MCF 10A (cell line): Measurements from ENCODE around the gene GALNS. TPM values are rescaled to one million over a fixed set of nuclear protein-coding genes. Genes with fewer than 3 reads are reported as not detected.

ENCODE experiments used
- BruUV-seq: library from RNA; stranded (reverse); fragments of 400-500 nt; replicated peaks from 2 replicates; lab custom pipeline; 2021; lab: Mats Ljungman, UMichigan
- CTCF ChIA-PET: fragments of 300-600 bp; sonication (Branson Sonifier 250); formaldehyde crosslinking; extraction: SDS; loops from one replicate; lab custom pipeline; 2021; ENCODE audit warnings: antibody characterized with exemption, inconsistent platforms; lab: Yijun Ruan, JAX
- POLR2A ChIA-PET: fragments of 300-600, 350-650 bp; sonication (Branson Sonifier 250); formaldehyde crosslinking; extraction: SDS; loops from one replicate; lab custom pipeline; 2020; ENCODE audit warnings: antibody characterized with exemption, inconsistent platforms; lab: Yijun Ruan, JAX
- DNase-seq: peaks from one replicate; pipeline ENCODE4 v3.0.0-alpha.2; 2018; ENCODE audit not compliant: unreplicated experiment
- H3K27ac Mint-ChIP-seq: one replicate; pipeline ENCODE4 v1.8.0; 2022; ENCODE audit warnings: mild to moderate bottlenecking, low read depth, mixed read lengths; ENCODE audit not compliant: unreplicated experiment
- H3K27me3 Mint-ChIP-seq: one replicate; pipeline ENCODE4 v1.8.0; 2022; ENCODE audit warnings: mixed read lengths; ENCODE audit not compliant: insufficient read depth, unreplicated experiment
- H3K36me3 Mint-ChIP-seq: one replicate; pipeline ENCODE4 v1.8.0; 2022; ENCODE audit warnings: mild to moderate bottlenecking, moderate library complexity, mixed read lengths; ENCODE audit not compliant: insufficient read depth, unreplicated experiment
- H3K4me1 Mint-ChIP-seq: one replicate; pipeline ENCODE4 v1.8.0; 2022; ENCODE audit warnings: mixed read lengths; ENCODE audit not compliant: insufficient read depth, unreplicated experiment
- H3K4me3 Mint-ChIP-seq: one replicate; pipeline ENCODE4 v1.8.0; 2022; ENCODE audit warnings: mild to moderate bottlenecking, moderate library complexity, mixed read lengths; ENCODE audit not compliant: unreplicated experiment
- H3K9me3 Mint-ChIP-seq: one replicate; pipeline ENCODE4 v1.8.0; 2022; ENCODE audit warnings: mixed read lengths; ENCODE audit not compliant: unreplicated experiment
- CTCF ChIP-seq: fragments of 200-600 bp; IDR thresholded peaks from one replicate; pipeline ENCODE4 v1.8.0; 2022; ENCODE audit warnings: antibody characterized with exemption, mild to moderate bottlenecking; ENCODE audit not compliant: unreplicated experiment
- intact Hi-C: fragments of 100-400 bp; cut with micrococcal nuclease; formaldehyde crosslinking; loops from 2 replicates; pipeline ENCODE4 v1.14.1; 2022
- total RNA-seq: library from RNA; stranded (reverse); gene quantifications from 2 replicates; pipeline ENCODE4 v1.2.3, GENCODE V29; 2022

GALNS gene
- total RNA-seq, 1 experiment from 2014 or later: 26.0 TPM

DNA sequence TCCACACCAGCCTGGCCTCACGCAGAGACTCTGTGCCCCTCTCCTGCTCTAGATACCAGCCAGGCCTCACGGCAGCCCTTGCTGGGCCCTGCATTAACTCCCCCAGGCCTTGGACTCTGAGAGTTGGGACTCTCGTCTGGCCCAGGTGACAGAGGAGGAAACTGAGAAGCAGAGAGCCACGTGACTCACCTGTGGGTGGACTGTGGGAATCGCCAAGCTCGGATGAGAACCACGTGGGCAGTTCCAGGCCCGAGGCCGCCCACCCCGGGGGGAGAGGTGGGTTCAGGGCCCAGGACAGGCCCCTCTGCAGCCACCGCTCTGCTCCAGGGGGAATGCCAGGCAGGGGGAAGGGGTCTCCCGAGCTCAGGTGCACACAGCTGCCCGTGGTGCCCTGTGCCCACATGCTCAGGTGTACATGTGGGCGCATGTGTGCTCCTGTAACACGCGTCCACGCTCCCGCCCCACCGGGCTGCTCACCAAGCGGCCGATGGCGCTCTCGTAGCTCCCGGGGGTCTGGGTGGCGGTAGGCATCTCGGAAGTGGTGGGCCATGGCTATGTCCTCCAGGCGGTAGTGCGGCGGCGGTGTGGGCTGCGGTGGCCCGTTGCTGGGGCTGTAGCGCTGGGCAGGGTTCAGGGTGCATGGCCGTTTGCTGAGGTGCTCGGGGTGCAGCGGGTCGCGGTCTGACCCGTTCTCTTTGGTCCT lies 28.0 kb upstream of the GALNS start:
- no peak for TF ChIP-seq CTCF
- intact Hi-C loops: no loop called here
- BruUV-seq: no TSS peak
- CTCF ChIA-PET: no interaction called here
- Mint-ChIP-seq H3K27ac (no peak overlapping the region), H3K27me3 (no peaks in the 10 kb centered on the region), H3K9me3 (no peaks in the 10 kb centered on the region), H3K4me1 (peaks cover 11% of the 10 kb centered on the region), H3K4me3 (no peak overlapping the region), H3K36me3 (no peaks in the 10 kb centered on the region)
- POLR2A ChIA-PET: no interaction called here
- no peak for DNase-seq

DNA sequence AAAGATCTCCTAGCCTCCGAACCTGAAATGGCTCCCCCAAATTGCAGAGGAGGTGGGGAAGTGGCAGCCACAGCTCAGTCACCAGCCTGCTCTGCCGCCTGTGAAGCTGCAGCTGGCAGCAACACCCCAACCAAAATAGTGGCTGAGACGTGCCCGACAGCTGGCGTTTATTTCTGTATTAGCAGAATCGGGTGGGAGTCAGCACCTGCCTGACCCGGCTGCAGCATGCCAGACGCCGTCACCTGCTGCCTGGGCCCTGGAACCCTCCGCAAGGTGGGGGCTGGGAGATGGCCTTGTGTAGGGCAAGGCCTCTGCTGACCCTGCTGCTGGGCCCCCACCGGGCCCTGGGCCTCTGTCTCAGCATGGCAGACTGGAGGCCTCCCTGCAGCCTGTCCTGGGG lies 27.2 kb upstream of the GALNS start:
- POLR2A ChIA-PET: no interaction called here
- peaks cover 13% of the 10 kb centered on the region for H3K4me1 Mint-ChIP-seq
- no peaks in the 10 kb centered on the region for H3K36me3 Mint-ChIP-seq
- H3K9me3 Mint-ChIP-seq: no peaks in the 10 kb centered on the region
- CTCF ChIA-PET: no interaction called here
- intact Hi-C loops: no loop called here
- no peak for DNase-seq
- H3K4me3 Mint-ChIP-seq: no peak overlapping the region
- H3K27me3 Mint-ChIP-seq: no peaks in the 10 kb centered on the region
- no TSS peak for BruUV-seq
- H3K27ac Mint-ChIP-seq: no peak overlapping the region
- no peak for TF ChIP-seq CTCF

- ChIA-PET POLR2A (no interaction called here), CTCF (no interaction called here)
- no peak for TF ChIP-seq CTCF
- H3K9me3 Mint-ChIP-seq: no peaks in the 10 kb centered on the region
- H3K27ac Mint-ChIP-seq: no peak overlapping the region
- H3K4me1 Mint-ChIP-seq: peaks cover 13% of the 10 kb centered on the region
- H3K27me3 Mint-ChIP-seq: no peaks in the 10 kb centered on the region
- H3K4me3 Mint-ChIP-seq: no peak overlapping the region
- intact Hi-C loops: no loop called here
- H3K36me3 Mint-ChIP-seq: no peaks in the 10 kb centered on the region
- no peak for DNase-seq
- BruUV-seq: no TSS peak
These were observed 26.6 kb upstream of the GALNS start for GRCh38 chr16:88883117-88883895.

- no peak for TF ChIP-seq CTCF
- H3K36me3 Mint-ChIP-seq: no peaks in the 10 kb centered on the region
- ChIA-PET POLR2A (no interaction called here), CTCF (interaction anchor here (1.8 kb wide), 1 partner anchor 25 kb away, joined by 4 read pairs; the partner anchor contains the start of gene TRAPPC2L)
- BruUV-seq: no TSS peak
- no peaks in the 10 kb centered on the region for H3K9me3 Mint-ChIP-seq
- H3K27ac Mint-ChIP-seq: no peak overlapping the region
- DNase-seq: no peak
- H3K27me3 Mint-ChIP-seq: peaks cover 7% of the 10 kb centered on the region
- intact Hi-C loops: no loop called here
- no peak overlapping the region for H3K4me3 Mint-ChIP-seq
- H3K4me1 Mint-ChIP-seq: peaks cover 13% of the 10 kb centered on the region
These were observed 25.7 kb upstream of the GALNS start for GRCh38 chr16:88882358-88883030.
